GM19455 (cell line): ENCODE measurements around the gene XRRA1.
"Not testable (repeated sequence)": the region's sequence is repeated elsewhere in the genome, so short reads cannot be mapped to it uniquely, and the experiment has no call there.

Experiments
- ATAC-seq: cut with Tn5 transposase; IDR thresholded peaks from one replicate; pipeline ENCODE4 v1.9.1; 2021; ENCODE audit not compliant: unreplicated experiment

Gene XRRA1

DNA sequence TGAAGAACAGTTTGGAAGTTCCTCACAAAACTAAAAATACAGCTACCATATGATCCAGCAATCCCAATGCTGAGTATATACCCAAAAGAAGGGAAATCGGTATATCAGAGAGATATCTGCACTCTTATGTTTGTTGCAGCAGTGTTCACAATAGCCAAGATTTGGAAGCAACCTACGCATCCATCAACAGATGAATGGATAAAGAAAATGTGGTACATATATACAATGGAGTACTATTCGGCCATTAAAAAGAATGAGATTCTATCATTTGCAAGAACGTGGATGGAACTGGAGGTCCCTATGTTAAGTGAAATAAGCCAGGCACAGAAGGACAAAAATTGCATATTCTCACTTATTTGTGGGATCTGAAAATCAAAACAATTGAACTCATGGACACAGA, 46.5 kb downstream of the XRRA1 start:
- no peak for ATAC-seq

DNA sequence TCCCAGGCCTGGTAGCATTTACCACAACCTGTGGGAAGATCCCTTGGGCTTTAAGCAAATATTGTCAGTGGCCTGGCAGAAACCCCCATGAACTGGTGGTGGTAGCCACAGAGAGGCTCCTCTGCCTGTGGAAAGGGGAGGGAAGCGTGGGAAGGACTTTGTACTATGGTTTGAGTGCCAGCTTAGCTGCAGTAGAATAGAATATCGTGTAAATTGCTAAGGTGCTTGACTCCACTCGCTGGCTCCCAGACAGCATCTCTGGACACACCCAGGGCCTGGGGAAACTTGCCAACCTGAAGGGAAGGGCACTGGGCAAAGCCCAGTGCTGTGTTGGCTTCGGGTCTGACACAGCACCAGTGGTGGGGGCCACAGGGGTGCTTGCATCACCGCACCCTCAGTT, 52.6 kb downstream of the XRRA1 start:
- no peak for ATAC-seq

DNA sequence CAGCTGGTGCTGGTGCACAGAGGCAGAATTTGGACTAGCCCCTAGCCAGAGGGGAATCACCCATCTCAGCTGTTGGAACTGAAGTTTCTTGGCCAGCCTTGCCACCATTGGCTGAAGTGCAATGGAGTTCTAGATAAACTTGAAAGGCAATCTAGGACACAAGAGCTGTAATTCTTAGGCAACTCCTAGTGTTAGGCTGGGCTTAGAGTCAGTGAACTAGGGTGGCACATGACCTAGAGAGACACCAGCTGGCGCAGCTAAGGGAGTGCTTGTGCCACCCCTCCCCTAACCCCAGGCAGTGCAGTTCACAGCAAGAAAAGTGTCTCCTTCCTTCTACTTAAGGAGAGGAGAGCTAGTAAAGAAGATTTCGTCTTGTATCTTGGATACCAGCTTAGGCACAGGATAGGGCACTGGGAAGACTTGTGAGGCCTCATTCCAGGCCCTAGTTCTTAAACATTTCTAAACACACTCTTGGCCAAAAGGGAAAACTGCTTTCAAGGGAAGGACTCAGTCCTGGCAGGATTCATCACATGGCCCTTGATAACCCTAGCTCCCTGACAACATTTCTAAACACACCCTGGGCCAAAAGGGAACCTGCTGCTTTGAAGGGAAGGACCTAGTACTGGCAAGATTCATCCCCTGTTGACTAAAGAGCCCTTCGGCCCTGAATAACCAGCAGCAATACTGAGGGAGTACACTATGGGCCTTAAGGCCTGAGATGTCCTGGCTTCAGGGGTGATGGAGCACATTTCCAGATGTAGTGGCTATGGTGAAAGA, 53.4 kb downstream of the XRRA1 start:
- no peak for ATAC-seq

DNA sequence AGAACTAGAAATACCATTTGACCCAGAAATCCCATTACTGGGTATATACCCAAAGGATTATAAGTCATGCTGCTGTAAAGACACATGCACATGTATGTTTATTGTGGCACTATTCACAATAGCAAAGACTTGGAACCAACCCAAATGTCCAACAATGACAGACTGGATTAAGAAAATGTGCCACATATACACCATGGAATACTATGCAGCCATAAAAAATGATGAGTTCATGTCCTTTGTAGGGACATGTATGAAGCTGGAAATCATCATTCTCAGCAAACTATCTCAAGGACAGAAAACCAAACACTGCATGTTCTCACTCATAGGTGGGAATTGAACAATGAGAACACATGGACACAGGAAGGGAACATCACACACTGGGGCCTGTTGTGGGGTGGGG, 55.9 kb downstream of the XRRA1 start:
- not testable (repeated sequence) for ATAC-seq

DNA sequence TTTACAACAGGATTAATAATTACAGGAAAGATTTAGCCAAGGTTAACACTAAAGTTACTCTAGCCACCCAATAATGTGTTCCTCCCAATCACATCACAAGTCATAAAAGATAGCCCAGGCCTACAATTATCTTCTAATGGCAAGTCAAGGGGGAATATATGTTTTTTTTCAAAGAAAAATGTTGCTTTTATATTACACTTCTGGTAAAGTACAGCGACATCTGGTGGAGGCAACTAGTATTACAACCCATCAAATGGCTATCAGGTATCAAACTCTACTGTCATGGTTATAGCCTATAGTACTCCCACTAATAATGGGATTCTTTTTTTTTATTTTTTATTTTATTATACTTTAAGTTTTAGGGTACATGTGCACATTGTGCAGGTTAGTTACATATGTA, 71.8 kb downstream of the XRRA1 start:
- no peak for ATAC-seq

DNA sequence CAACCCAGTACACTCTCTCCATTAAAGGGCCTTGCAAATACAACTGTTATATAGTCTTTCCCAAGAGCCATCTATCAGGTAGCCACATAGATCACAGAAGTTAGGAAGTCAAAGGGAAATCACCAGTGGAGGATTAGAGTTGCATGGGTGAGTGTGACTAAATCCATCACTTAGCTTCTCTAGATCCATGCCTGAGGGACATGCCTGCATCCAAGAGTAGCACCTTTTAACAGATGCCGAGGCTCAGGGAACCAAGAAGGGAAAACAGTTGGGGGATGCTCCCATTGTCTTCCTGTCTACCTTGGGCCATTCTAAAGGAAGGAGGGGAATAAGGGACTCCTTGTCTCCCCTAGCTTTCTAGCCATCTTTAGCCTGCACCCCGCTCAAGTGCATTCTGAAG, 77.9 kb downstream of the XRRA1 start:
- ATAC-seq = no peak

DNA sequence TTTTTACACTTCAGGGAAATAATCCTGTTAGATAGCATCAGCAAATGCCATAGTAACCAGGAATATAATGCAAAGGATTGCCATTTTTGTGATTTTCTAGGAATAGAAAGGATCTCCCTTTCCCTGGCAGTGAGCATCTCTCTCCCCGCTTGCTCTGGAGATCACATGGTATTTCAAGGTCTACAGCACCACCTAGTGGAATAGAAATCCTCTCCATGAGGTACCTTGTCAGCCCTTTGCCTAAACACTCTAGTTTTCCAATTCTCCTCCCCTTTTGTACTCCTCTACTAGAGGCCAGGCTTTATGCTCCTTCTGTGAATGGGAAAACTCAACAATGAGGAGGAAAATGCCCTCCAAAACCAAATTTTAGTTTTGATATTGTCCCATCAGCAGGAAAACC, 78.4 kb downstream of the XRRA1 start:
- ATAC-seq = no peak

DNA sequence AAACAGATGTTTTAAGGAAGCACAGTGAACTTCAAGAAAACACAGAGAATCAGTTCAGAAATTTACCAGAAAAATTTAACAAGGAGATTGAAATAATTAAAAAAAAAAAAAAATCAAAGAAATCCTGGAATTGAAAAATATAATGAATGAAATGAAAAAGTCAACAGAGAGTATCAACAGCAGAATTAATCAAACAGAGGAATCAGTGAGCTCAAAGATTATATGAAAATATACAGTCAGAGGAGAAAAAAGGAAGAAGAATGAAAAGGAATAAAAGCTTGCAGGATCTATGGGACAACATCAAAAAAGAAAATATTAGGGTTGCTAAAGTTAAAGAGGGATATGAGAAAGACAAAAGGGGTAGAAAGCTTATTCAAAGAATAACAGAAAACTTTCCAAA, 82.3 kb downstream of the XRRA1 start:
- no peak for ATAC-seq

DNA sequence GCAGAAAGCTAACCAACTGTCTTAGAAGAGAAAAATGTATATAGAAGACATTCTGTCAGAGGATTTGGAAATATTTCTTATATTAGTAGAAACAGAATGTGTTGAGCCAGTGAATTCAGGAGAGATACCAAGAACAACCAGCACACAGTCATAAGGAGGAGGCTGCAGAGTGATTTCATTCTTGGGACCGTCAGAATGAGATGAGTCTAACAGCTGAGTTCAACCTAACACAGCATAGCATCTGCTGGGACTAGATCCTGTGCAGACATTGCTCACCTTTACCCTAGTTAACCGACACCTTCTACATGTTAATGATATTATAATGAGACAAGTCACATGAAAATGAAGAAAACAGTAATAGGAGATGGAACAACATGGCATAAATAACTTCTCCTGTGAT, 85.5 kb downstream of the XRRA1 start:
- ATAC-seq = no peak

DNA sequence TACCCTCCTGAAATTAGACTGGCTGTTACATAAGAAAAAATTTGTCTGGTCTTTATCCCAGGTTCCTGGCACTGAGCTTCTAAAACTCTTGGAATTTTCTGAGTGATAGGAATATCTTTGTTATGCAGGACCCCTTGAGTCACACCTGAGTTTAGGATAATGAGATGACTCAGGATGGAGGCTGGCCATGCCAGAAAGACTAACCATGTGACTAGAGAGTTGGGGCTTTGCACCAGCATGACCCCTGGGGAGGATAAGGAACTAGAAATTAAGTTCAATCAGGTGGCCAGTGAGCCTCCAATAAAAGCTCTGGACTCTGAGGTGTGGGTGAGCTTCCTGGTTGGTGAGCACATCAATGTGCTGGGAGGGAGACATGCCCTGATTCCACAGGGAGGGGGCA, 88.1 kb downstream of the XRRA1 start:
- no peak for ATAC-seq

DNA sequence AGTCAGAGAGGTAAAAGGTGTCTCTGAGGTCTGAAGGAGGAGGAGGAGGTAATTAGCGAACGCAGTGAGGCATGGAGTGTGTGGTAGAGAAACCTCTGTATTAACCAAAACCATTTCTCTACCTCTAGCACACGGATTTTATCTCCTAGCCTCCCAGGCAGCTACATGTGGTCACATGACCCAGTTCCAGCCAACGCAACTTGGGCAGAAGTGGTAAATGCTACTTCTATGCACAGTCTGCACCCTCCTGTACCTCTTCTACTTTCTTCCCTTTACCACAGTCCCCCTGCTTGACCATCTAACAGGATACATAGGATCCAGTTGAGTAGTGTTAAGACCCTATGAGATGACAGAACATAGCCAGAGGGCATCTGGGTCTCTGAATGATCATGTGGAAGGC, 95.7 kb downstream of the XRRA1 start:
- no peak for ATAC-seq

DNA sequence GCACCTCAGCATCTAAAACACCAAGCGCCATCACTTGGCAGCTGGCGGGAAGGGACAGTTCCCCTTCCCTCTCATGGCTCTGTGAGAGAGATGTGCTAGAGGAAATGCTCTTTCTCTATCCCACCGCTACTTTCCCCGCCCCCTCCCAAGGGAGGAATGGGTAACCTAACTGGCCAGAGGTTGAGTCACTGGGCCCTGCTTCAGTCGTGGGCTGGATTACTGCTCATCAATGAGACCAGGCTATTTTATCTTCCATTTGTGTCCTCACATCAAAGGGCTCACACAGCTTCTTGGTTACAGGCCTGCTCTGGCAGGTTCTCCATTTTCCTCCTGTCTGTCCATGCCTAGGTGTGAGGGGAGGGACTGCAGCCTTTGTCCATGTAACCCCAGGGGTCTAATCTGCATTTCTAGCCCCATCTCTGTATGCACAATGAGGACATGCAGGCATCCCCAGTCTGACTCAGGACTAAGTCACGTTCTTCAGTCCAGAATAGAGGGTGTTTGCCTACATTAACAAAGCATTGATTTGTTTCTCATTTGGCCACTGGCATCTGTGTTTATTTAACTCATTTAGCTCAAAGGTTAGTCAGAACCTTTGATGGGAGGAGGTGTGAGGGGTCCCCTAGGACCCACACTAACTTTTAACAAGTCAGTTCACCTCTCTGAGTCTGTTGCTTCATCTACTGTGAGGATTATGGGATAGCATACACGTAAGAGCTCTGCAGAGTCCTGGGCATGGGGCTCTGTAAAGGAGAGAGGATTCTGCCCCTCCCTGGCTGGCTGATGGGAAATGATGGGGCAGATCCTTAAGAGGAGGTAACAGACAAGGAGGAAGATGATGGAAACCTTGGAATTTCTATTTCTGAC, 99.1 kb downstream of the XRRA1 start:
- no peak for ATAC-seq

DNA sequence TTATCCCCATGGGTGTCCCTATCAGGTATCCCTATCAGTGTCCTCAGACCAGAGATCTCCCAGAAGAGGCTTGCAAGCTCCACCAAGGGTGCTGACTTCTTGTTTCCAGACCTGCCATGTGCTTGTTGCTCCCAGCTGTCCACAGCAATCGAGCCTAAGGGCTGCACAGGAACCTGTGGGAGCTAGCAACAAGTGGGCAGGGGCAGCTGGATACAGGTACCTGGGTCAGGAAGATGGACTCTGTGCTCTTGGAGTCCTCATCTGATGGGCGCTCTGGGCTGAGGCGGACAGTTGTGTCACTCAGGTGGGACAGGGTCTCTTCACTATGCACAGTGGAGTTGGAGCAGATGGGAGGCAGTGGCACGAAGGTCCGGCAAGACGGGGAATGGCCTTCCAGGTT, 101.0 kb downstream of the XRRA1 start:
- no peak for ATAC-seq

DNA sequence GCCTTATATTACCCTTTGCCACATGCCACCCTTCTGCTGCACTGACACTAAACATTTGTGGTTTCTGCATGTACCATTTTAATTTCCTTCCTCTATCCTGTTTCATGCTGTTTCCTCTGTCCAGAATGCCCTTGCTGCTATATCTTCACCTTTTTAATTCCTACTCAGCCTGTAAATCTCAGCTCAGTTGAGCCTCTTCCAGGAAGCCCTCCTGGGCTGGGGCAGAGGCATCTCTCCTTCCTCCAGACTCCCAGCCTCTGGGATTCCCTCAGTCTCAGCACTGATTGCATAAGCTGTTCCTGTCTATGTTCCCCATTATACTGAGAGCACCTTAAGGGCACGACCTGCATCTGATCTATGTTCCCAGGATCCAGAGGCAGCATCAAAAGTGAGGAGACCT, 101.5 kb downstream of the XRRA1 start:
- no peak for ATAC-seq

DNA sequence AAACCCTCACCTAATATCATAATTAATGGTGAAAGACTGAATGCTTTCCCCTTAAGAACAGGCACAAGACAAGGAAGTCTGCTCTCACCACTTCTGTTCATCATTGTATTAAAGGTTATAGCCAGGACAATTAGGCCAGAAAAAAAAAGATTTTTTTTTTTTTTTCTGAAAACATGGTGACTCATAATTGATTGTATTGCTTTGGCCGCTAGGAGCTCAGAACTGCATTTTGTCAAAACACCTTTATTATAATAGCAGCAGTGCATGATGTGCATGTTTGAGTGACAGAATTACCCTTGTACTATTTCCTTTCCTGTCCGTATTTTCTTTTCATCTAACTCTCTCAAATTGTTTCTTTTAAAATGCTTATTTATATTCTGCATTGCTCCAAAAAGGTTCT, 102.1 kb downstream of the XRRA1 start:
- no peak for ATAC-seq

DNA sequence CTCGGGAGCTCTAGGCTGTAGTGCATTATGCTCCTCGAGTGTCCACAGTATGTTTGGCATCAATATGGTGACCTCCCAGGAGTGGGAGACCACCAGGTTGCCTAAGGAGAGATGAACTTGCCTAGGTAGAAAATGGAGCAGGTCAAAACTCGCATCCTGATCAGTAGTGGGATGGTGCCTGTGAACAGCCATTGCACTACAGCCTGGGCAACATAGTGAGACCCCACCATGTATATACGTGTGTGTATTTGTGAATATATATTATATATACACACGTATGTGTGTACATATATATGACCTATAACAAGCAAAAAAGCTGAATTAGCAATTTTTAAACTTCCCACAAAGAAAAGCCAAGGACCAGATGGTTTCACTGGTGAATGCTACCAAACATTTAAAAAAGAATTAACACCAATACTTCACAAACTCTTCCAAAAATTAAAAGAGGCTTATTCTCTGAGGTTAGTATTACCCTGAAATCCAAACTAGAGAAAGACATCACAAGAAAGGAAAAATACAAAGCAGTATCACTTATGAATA, 102.8 kb downstream of the XRRA1 start:
- ATAC-seq = no peak

DNA sequence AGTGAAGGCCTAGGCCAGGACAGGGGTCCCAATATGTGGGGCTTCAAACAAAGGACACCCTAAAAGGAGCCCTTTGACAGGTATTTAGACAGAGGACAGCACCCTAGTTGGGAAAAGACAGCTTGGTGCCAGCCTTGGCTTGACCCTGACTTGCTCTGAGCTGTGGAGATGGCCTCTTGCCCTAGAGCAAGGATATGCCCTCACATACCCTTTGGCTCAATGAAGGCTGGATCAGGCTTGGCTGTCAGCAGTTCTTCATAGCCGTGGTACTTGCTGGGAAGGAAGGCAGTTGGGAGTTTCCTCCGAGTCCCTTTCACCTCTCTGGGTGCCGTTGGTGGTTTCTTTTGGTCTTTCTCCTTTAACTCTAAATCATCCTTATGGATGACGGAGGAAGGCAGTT, 104.0 kb downstream of the XRRA1 start:
- no peak for ATAC-seq

DNA sequence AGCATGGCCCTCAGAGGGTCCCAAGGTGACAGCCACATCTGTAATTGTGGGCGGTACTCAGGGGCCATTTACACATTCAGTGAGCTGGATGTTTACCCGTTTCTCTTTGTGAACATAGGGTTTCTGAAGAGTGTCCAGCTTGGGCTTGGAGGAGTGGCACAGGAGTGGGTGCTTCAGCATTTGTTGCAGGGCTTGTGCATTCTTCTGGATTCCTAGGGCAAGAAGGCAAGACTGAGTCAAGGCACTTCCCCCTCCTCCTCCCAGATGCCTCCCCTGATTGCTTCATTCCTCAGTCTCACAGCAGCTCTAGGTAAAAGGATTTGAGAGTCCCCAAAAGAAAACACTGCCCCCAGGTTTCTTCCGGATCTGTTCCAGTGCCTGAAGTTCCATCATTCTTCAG, 104.8 kb downstream of the XRRA1 start:
- no peak for ATAC-seq

DNA sequence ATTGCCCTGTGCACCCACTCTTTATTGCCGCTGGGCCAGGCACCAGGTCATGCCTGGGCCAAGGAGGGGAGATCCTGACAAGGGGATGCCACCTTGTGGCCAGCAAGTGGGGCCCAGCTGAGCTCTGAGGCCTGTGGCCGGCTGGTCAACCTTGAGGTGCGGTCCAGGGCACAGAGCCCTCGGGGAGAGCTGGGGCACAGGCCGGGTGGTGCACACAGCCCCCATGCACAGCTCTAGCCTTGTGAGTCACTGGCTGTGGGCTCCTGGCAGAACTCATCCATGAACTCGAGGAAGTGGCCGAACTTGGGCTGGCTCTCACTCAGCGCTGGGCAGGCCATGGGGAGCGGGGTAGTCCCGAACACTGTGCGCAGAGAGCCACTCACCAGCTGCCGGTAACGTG, 105.9 kb downstream of the XRRA1 start:
- ATAC-seq = no peak

DNA sequence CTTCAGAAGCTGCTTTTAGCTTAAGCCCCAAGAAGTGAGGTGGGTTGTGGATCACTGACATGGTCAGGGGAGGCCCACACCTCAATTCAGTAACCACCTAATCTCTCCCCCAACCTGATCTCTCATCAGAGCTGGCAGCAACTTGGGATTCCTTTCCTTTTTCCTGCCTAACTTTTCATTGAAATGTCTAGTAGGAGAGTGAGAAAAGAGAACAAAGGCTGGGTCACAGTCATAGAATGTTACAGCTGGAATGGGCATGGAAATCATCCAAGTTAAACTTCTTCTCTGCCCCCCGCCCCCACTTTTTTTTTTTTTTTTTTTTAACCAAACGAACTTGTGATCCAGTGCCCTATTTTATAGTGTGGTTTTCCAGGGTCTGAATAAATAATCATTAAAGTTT, 108.4 kb downstream of the XRRA1 start:
- ATAC-seq = no peak

DNA sequence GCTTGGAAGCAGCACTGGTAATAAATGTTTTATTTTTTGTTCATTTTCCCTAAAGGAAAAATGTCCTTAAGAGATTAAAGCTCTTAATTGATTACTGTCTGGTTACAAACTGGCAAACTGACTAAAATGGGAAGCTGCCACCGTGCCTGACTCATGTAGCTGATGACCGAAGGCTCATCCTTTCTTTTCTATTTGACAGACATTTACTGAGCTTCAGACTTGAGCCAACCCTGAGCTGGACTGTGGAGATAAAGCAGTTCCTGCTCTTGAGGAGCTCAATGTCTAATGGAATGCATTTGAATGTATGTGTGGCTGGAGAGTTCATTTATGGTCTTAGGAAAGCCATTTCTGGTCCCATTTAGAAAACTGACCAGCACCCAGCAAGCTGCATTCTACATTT, 108.9 kb downstream of the XRRA1 start:
- no peak for ATAC-seq

DNA sequence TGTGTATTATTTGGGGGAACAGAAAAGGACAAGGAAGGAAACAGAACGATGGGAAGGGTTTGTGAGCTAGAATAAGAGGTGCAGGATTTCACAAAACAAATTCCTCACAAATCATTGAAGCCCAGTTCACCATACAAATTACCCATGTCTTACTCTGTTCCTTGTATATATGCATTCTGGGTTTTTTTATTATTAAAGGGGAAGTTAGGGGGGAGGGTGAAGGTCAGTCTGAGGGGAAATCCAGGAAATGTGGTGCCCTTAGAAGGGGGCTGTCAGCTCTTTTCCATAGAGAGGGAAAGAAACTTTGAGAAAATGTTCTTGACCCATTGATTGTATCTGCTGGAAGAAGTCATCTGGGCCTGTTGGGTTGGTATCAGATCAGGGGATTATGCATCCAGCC, 109.4 kb downstream of the XRRA1 start:
- ATAC-seq = no peak
